SK-N-SH (cell line): ENCODE data around the gene RRAD. TPM values are rescaled to one million over a fixed set of nuclear protein-coding genes. Genes with fewer than 3 reads are reported as not detected.
A peak's percentile ranks its signal among the peaks of the same experiment; 100 is the strongest.

Experiments
- CTCF ChIA-PET: fragments of 300-600, 350-600 bp; formaldehyde crosslinking; extraction: SDS; loops from one replicate; lab custom pipeline; 2021; lab: Yijun Ruan, JAX
- POLR2A ChIA-PET: fragments of 350-600 bp; sonication (Branson Sonifier 250); formaldehyde crosslinking; extraction: SDS; loops from one replicate; lab custom pipeline; 2020; ENCODE audit warnings: antibody characterized with exemption, inconsistent platforms; lab: Yijun Ruan, JAX
- DNase-seq: peaks from one replicate; pipeline ENCODE4 v3.0.0; 2012
- H2AFZ ChIP-seq: fragments of 200-600 bp; sonication (generic); 2 replicates; pipeline ENCODE4 v1.8.1; 2016; ENCODE audit warnings: antibody characterized with exemption, mild to moderate bottlenecking, low read depth
- H3F3A ChIP-seq: fragments of 200-600 bp; sonication (generic); replicated peaks from 2 replicates; pipeline ENCODE3; 2016; ENCODE audit warnings: antibody characterized with exemption, mild to moderate bottlenecking; ENCODE audit not compliant: insufficient read depth
- H3K27ac ChIP-seq, 2 experiments: fragments of 200-500 bp in 1 of 2; fragments of 200-600 bp in 1 of 2; sonication (Bioruptor generic) in 1 of 2; sonication (generic), shearing (Covaris generic) in 1 of 2; 2 replicates each; pipeline versions ENCODE4 v1.5.1 to v1.6.1; 2014 to 2016; ENCODE audit warnings: low read depth in 2 of 2, inconsistent platforms in 1 of 2, low read length in 1 of 2, mild to moderate bottlenecking in 1 of 2, mixed read lengths in 1 of 2
- H3K27me3 ChIP-seq: fragments of 200-600 bp; sonication (generic), shearing (Covaris generic); 2 replicates; pipeline ENCODE4 v1.6.1; 2016; ENCODE audit warnings: mixed run types; ENCODE audit not compliant: insufficient read depth
- H3K36me3 ChIP-seq, 2 experiments: fragments of 200-500 bp in 1 of 2; fragments of 200-600 bp in 1 of 2; sonication (Bioruptor generic) in 1 of 2; sonication (generic) in 1 of 2; replicated peaks in 1 of 2; 2 replicates each; pipeline versions ENCODE3 to v1.5.1; 2014 to 2016; ENCODE audit warnings: low read length in 1 of 2, mild to moderate bottlenecking in 1 of 2; ENCODE audit not compliant: insufficient read depth in 2 of 2, control insufficient read depth in 1 of 2
- H3K4me1 ChIP-seq, 2 experiments: fragments of 200-500 bp in 1 of 2; fragments of 200-600 bp in 1 of 2; sonication (Bioruptor generic) in 1 of 2; sonication (generic), shearing (Covaris generic) in 1 of 2; 2 replicates each; pipeline versions ENCODE4 v1.5.1 to v1.6.1; 2014 to 2016; ENCODE audit warnings: low read depth in 1 of 2, low read length in 1 of 2, mixed run types in 1 of 2; ENCODE audit not compliant: insufficient read depth in 2 of 2, control insufficient read depth in 1 of 2
- H3K4me2 ChIP-seq: fragments of 200-600 bp; sonication (generic), shearing (Covaris generic); 2 replicates; pipeline ENCODE4 v1.6.1; 2017; ENCODE audit warnings: mixed run types
- H3K4me3 ChIP-seq, 2 experiments: fragments of 200-500 bp in 1 of 2; fragments of 200-600 bp in 1 of 2; sonication (Bioruptor generic) in 1 of 2; sonication (generic), shearing (Covaris generic) in 1 of 2; 2 replicates each; pipeline versions ENCODE4 v1.5.1 to v1.8.1; 2014 to 2016; ENCODE audit warnings: low read depth in 2 of 2, inconsistent platforms in 1 of 2, low read length in 1 of 2, mild to moderate bottlenecking in 1 of 2, mixed read lengths in 1 of 2, moderate library complexity in 1 of 2
- H3K79me2 ChIP-seq: fragments of 200-600 bp; sonication (generic); 2 replicates; pipeline ENCODE4 v1.8.1; 2017; ENCODE audit warnings: mild to moderate bottlenecking; ENCODE audit not compliant: insufficient read depth
- H3K9ac ChIP-seq: fragments of 200-600 bp; sonication (generic); 2 replicates; pipeline ENCODE4 v1.6.1; 2017; ENCODE audit warnings: mixed run types
- H3K9me2 ChIP-seq: fragments of 200-600 bp; sonication (generic); 2 replicates; pipeline ENCODE4 v1.6.1; 2017; ENCODE audit warnings: mixed run types
- H3K9me3 ChIP-seq: fragments of 200-600 bp; sonication (generic); 2 replicates; pipeline ENCODE4 v1.6.1; 2017; ENCODE audit warnings: mixed run types, mild to moderate bottlenecking, moderate library complexity
- H4K20me1 ChIP-seq: fragments of 200-600 bp; sonication (generic); 2 replicates; pipeline ENCODE4 v1.6.1; 2017; ENCODE audit warnings: mild to moderate bottlenecking, mixed run types; ENCODE audit not compliant: insufficient read depth
- CHD2 ChIP-seq: fragments of 150-350 bp; IDR thresholded peaks from 2 replicates; pipeline ENCODE4 v1.6.1; 2018; ENCODE audit warnings: low read length; ENCODE audit not compliant: partially characterized antibody
- FOXJ3 ChIP-seq: sonication (generic); formaldehyde crosslinking; IDR thresholded peaks from 2 replicates; pipeline ENCODE4 v1.5.1; 2020; ENCODE audit warnings: mild to moderate bottlenecking, missing genetic modification reagents
- NFIC ChIP-seq: IDR thresholded peaks from 2 replicates; pipeline ENCODE4 v1.4.0; 2012; ENCODE audit warnings: borderline replicate concordance
- POLR2AphosphoS5 ChIP-seq: IDR thresholded peaks from 2 replicates; pipeline ENCODE4 v1.6.1; 2012; ENCODE audit warnings: low read depth, low read length
- RAD21 ChIP-seq: IDR thresholded peaks from 2 replicates; pipeline ENCODE4 v1.6.1; 2012; ENCODE audit warnings: mild to moderate bottlenecking, low read length
- RCOR1 ChIP-seq: fragments of 150-350 bp; IDR thresholded peaks from 2 replicates; pipeline ENCODE4 v1.6.1; 2017; ENCODE audit warnings: antibody characterized with exemption, low read length
- RFX5 ChIP-seq: IDR thresholded peaks from 2 replicates; pipeline ENCODE4 v1.6.1; 2012; ENCODE audit warnings: mild to moderate bottlenecking, improper control_type of control experiment, low read length
- SIN3A ChIP-seq: IDR thresholded peaks from 2 replicates; pipeline ENCODE4 v1.6.1; 2012; ENCODE audit warnings: low read depth, mild to moderate bottlenecking, low read length, moderate library complexity, borderline replicate concordance
- SMC3 ChIP-seq: IDR thresholded peaks from 2 replicates; pipeline ENCODE4 v1.6.1; 2012; ENCODE audit warnings: low read depth, low read length, improper control_type of control experiment
- TEAD4 ChIP-seq: IDR thresholded peaks from 2 replicates; pipeline ENCODE4 v1.4.0; 2012; ENCODE audit warnings: mild to moderate bottlenecking, borderline replicate concordance; ENCODE audit not compliant: insufficient read depth
- WGBS: methylation state at CpG from one replicate; pipeline ENCODE4 v1.1.6; 2017; ENCODE audit warnings: low lambda C conversion rate; 5-methylcytosine and 5-hydroxymethylcytosine counted together
- polyA plus RNA-seq, 3 experiments: library from polyadenylated mRNA; depleted of rRNA; stranded (reverse); fragments of >200 nt; gene quantifications; 2 replicates each; pipeline ENCODE4 v1.2.3, GENCODE V29; 2012
- TF ChIP-seq, protein P1 (sequence below): fragments of 200-600 bp; sonication (generic); IDR thresholded peaks from 2 replicates; pipeline ENCODE4 v1.6.1; 2017; ENCODE audit warnings: antibody characterized with exemption, mild to moderate bottlenecking, moderate library complexity
- TF ChIP-seq, protein P2 (sequence below): fragments of 150-350 bp; IDR thresholded peaks from 2 replicates; pipeline ENCODE4 v1.6.1; 2017; ENCODE audit warnings: antibody characterized with exemption, low read length, low read depth, borderline replicate concordance

Gene RRAD
- polyA plus RNA-seq, 1 of the 3 experiments (the other 2 are of a cell fraction), result 9.3 TPM

DNA sequence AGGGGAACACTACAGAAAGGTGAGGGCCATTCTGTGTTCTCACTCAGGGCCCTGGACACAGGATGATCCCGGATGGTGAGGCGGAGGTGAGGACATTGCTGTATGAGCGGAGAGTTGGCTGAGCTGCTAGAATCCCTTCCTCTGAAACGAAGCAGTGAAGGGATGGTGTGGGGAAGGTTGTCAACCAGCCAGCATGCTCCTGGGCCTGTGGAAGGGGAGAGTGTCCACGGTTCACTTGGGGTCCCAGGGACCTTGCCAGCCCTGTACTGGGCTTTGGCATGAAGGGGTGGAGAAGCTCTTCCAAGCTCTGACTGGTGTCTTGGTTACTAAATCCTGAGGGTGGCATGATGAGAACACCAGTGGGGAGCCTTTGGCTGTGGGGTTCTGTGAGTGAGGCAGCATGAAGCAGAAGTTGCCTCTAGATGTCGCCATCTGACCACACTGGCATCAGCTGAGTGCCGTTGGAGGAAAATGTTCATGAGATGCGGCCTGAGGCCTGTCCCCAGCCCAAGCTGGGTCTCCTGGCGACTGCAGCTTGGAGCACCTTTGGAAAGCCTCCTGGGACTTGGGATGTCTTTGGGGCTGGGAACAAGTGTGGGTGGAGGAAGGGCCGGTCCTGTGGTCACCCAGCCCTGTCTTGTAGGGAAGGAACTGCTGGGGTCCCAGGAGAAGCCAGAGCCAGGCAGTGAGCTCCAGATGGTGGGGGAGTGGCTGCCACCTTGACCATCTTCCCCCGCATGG, 30.2 kb downstream of the RRAD start:
- Histone ChIP-seq H3K36me3 (no peaks in the 10 kb centered on the region), H3K4me1 (peaks cover 9 to 11% of the 10 kb centered on the region in 2 experiments; a peak in 3 of 4 replicates), H3K79me2 (no peaks in the 10 kb centered on the region), H3K4me2 (no peak overlapping the region), H3K9ac (no peak overlapping the region), H2AFZ (no peak overlapping the region), H4K20me1 (no peaks in the 10 kb centered on the region), H3K9me2 (no peaks in the 10 kb centered on the region), H3K9me3 (no peaks in the 10 kb centered on the region), H3F3A (peaks cover 6% of the 10 kb centered on the region), H3K4me3 (no peak overlapping the region; a peak in 1 of 4 replicates), H3K27ac (no peak overlapping the region), H3K27me3 (no peaks in the 10 kb centered on the region)
- peak; percentile 76 for DNase-seq
- CTCF ChIA-PET, result interaction anchor here (0.6 to 8.5 kb wide), 49 partner anchors 9 to 305 kb away, joined by 3 to 174 read pairs (median 5); partner anchors contain the start of genes CDH16, CES3, CIAO2B and FBXL8
- POLR2A ChIA-PET, result interaction anchor here (0.6 to 1.2 kb wide), 3 partner anchors 11 to 34 kb away, joined by 3 to 6 read pairs (median 4); partner anchors contain the start of gene PDP2
- TF ChIP-seq RCOR1 (no peak), RAD21 (peak; percentile 98), POLR2AphosphoS5 (no peak), CHD2 (peak; percentile 48), SMC3 (peak; percentile 88)
- TF ChIP-seq, protein P1, sequence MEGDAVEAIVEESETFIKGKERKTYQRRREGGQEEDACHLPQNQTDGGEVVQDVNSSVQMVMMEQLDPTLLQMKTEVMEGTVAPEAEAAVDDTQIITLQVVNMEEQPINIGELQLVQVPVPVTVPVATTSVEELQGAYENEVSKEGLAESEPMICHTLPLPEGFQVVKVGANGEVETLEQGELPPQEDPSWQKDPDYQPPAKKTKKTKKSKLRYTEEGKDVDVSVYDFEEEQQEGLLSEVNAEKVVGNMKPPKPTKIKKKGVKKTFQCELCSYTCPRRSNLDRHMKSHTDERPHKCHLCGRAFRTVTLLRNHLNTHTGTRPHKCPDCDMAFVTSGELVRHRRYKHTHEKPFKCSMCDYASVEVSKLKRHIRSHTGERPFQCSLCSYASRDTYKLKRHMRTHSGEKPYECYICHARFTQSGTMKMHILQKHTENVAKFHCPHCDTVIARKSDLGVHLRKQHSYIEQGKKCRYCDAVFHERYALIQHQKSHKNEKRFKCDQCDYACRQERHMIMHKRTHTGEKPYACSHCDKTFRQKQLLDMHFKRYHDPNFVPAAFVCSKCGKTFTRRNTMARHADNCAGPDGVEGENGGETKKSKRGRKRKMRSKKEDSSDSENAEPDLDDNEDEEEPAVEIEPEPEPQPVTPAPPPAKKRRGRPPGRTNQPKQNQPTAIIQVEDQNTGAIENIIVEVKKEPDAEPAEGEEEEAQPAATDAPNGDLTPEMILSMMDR, result peak; percentile 89
- WGBS, result 44% methylated on average over 10 of the region's 11 CpGs

DNA sequence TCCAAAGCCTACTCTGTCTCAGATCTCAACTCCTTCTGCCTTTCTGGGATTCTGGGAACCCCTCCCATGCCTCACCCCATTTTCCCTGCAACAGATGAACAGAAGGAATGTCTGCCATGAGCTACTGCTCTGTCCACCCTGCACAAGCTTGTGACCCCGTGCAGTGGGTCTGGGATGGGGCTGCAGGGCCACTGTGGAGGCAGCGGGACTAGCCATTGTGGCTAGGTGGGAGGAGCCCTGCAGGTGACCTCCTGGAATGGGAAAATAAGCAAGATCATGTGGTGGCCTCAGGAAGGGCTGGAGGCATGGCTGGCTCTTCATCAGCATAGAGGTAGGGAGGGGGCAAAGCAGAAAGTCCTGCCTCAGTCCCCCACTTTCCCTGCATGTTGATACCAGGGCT, 31.3 kb downstream of the RRAD start:
- Histone ChIP-seq H3K4me2 (no peak overlapping the region), H3K79me2 (no peaks in the 10 kb centered on the region), H3K4me3 (no peak overlapping the region), H3K9ac (no peak overlapping the region), H3K36me3 (no peaks in the 10 kb centered on the region), H3F3A (peaks cover 7% of the 10 kb centered on the region), H3K4me1 (peaks cover 0 to 4% of the 10 kb centered on the region in 2 experiments; a peak in 1 of 4 replicates), H2AFZ (no peak overlapping the region), H4K20me1 (no peaks in the 10 kb centered on the region), H3K9me3 (no peaks in the 10 kb centered on the region)
- DNase-seq, result no peak
- POLR2A ChIA-PET, result no interaction called here
- 100% methylated on average over 1 of the region's 2 CpGs for WGBS
- TF ChIP-seq RAD21 (no peak), NFIC (no peak), FOXJ3 (CRISPR knock-in tag) (no peak), SIN3A (no peak), RFX5 (no peak), CHD2 (no peak), TEAD4 (no peak)
- TF ChIP-seq, protein P1, result no peak
- TF ChIP-seq, protein P2, sequence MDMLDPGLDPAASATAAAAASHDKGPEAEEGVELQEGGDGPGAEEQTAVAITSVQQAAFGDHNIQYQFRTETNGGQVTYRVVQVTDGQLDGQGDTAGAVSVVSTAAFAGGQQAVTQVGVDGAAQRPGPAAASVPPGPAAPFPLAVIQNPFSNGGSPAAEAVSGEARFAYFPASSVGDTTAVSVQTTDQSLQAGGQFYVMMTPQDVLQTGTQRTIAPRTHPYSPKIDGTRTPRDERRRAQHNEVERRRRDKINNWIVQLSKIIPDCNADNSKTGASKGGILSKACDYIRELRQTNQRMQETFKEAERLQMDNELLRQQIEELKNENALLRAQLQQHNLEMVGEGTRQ, result no peak
- TF ChIP-seq, all 33 proteins: peak for 0
- H3K27me3 ChIP-seq, result no peaks in the 10 kb centered on the region
- CTCF ChIA-PET, result interaction anchor here (1.6 to 8.5 kb wide), 14 partner anchors 8 to 275 kb away, joined by 6 to 174 read pairs (median 18); partner anchors contain the start of genes CDH16, CIAO2B, NOL3 and PDP2
- H3K9me2 ChIP-seq, result no peaks in the 10 kb centered on the region
- no peak overlapping the region for H3K27ac ChIP-seq
